HG03354 (cell line): Measurements from ENCODE around the gene SLC25A39.
"Not testable (repeated sequence)": the region's sequence is repeated elsewhere in the genome, so short reads cannot be mapped to it uniquely, and the experiment has no call there.

Experiments
- ATAC-seq: cut with Tn5 transposase; IDR thresholded peaks from one replicate; pipeline ENCODE4 v1.9.1; 2021; ENCODE audit warnings: mild to moderate bottlenecking; ENCODE audit not compliant: unreplicated experiment, poor library complexity, severe bottlenecking

Gene SLC25A39

DNA sequence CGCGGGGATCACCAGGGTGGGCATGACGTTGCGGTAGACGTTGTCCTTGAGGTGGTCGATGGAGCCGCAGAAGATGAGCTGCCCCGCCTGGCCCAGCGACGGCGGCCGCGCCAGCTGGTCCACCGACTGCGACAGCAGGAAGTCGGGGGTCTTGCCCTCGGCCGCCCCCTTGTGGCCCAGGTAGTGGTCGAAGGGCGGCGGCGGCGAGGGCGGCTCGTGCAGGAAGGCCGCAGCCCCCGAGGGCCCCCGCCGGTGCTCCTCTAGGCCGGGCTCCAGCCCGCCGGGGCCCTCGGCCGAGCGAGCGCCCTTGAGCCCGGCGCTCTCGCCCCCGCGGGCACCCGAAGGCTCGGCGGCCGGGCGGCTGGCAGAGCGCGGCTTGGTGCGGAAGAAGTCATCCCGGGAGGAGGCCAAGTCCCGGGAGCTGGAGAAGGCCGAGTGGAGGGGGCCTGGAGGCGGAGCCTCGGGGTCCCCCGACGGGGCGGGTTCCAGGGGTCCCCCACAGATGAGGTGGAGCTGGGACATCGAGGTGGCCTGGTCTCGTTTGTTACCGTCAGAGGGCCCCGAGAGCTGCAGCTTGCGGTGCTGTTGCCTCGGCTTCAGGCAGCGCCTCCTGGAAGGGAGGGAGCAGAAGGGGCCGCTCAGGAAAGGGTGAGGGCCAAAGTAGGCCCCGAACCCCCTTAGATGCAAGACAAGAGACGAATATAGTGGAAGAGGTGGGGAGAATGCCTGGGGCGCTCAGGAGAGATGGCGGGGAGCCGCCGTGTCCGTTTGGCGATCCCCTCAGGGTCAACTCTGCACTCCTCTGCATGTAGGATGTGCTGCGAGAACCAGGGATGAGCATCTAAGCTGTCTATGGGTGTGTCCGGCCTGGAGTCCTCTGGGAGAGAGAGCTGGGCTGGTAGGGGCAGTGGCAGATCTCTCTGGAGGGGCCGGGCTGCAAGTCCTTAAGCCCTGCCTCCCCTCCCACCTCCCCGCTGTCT is 30.2 kb upstream of the SLC25A39 start:
- no peak for ATAC-seq

DNA sequence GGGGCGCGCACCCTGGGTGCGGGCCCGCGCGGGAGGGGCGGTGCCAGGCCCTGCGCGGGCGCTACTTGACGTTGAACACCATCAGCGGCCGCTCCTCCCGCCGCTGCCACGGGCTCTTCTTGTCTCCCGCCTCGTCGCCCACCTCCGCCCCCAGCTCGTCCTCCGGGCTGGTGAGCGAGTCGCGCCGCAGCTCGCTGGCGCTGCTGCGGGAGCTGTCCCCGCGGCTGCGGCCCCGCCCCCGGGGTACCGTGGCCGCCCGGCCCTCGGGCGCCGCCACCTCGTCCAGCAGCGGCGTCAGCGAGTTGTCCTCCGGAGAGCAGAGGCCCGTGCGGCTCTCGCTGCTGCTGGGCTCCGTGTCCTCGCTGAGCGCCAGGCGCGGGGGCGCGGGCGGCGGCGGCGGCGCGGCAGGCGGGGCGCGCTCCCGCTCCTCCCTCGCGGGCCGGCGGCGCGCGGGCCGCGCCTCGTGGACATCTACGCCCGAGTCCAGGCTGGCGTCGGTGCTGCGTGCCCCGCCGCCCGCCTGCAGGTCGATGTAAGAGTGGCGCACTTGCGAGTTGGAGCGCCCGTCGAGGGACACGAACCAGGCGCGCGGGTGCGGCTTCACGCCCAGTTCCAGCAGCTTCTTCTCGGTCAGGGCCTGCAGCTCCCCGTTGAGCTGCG is 29.2 kb upstream of the SLC25A39 start:
- ATAC-seq: no peak

DNA sequence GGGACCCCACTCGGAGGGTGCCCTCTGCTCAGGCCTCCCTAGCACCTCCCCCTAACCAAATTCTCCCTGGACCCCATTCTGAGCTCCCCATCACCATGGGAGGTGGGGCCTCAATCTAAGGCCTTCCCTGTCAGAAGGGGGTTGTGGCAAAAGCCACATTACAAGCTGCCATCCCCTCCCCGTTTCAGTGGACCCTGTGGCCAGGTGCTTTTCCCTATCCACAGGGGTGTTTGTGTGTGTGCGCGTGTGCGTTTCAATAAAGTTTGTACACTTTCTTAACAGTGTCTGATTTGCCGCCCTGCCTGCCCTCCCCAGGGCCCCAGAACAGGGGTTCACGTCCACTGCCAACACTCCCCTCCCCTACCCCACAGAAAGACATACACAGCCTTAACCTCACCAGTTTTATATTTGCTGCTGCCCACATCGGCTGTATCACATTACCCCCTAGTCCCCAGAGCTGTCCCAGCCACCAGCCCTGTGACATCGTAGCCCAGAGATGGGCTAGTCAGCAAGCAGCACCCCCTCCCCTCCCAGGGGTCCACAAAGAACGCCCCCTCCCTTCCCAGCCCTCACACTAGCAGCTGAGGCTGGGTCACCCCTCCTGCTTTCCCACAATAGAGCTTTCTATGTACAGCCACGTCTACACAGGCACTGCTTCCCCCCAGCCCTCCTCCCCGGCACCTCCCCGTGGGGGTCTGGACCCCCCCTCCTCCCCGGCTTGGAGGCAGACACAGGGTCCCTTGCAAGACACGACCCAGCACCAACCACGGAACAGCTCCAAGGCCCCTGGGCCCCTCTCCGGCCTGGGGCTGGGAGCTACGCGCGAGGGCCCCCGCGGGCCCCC is 28.4 kb upstream of the SLC25A39 start:
- ATAC-seq: no peak

DNA sequence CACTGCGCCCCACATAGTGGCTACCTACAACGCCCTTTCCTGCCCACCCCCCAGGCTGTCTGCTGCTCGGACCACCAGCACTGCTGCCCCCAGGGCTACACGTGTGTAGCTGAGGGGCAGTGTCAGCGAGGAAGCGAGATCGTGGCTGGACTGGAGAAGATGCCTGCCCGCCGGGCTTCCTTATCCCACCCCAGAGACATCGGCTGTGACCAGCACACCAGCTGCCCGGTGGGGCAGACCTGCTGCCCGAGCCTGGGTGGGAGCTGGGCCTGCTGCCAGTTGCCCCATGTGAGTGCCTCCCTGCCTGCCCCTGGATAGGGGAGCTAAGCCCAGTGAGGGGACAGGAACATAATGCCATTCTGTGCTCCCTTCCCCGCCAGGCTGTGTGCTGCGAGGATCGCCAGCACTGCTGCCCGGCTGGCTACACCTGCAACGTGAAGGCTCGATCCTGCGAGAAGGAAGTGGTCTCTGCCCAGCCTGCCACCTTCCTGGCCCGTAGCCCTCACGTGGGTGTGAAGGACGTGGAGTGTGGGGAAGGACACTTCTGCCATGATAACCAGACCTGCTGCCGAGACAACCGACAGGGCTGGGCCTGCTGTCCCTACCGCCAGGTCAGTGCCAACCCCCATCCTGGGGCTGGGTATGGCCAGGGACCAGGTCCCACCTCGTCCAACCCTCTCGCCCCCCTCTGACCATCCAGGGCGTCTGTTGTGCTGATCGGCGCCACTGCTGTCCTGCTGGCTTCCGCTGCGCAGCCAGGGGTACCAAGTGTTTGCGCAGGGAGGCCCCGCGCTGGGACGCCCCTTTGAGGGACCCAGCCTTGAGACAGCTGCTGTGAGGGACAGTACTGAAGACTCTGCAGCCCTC is 27.6 kb upstream of the SLC25A39 start:
- ATAC-seq: no peak

DNA sequence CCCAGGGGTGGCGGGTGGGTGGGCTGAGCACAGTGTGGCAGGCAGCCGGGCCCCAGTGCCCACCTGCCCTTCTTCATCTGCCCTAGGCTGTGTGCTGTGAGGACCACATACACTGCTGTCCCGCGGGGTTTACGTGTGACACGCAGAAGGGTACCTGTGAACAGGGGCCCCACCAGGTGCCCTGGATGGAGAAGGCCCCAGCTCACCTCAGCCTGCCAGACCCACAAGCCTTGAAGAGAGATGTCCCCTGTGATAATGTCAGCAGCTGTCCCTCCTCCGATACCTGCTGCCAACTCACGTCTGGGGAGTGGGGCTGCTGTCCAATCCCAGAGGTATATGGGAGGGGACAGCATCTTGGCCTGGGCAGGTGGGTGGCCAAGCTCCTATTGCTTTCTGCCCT is 26.8 kb upstream of the SLC25A39 start:
- no peak for ATAC-seq

DNA sequence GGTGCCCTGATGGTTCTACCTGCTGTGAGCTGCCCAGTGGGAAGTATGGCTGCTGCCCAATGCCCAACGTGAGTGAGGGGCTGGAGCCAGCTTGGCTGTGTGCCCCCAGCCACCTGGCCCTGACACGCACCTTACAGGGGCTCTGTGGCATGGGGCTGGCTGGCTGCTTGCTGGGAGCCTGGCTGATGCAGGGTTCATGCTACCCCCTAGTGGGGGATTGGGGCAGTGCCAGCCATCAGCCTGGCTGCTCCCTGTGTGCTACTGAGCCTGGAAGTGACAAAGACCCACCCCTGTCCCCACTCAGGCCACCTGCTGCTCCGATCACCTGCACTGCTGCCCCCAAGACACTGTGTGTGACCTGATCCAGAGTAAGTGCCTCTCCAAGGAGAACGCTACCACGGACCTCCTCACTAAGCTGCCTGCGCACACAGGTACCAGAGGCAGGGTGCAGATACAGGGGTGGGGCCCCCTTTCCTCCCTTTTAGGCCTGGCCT is 26.2 kb upstream of the SLC25A39 start:
- ATAC-seq: no peak

DNA sequence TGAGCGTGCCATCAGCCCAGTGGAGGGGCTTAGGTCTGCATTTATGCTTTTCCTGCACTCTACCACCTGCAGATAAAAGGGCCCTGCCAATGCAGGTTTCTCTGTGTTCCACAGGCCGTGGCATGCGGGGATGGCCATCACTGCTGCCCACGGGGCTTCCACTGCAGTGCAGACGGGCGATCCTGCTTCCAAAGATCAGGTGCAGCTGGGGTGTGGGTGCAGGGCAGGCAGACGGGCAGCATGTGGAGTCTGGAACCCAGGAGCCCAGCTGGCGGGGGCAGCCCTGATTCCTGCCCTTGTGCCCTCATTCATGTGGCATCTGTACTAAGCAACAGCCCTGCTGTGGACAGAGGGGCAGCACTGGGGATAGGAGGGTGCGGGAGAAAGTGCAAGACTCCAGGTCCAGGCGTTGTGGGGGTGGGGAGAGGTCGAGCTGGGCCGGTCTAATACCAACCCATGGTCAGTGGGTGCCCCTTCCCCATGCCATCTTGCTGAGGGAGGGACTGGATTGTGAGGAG is 25.0 kb upstream of the SLC25A39 start:
- ATAC-seq: no peak

DNA sequence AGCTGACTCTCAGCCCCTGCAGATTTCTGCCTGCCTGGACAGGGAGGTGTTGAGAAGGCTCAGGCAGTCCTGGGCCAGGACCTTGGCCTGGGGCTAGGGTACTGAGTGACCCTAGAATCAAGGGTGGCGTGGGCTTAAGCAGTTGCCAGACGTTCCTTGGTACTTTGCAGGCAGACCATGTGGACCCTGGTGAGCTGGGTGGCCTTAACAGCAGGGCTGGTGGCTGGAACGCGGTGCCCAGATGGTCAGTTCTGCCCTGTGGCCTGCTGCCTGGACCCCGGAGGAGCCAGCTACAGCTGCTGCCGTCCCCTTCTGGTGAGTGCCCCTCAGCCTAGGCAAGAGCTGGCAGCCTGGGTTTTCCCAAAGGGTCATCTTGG is 24.4 kb upstream of the SLC25A39 start:
- ATAC-seq: no peak

DNA sequence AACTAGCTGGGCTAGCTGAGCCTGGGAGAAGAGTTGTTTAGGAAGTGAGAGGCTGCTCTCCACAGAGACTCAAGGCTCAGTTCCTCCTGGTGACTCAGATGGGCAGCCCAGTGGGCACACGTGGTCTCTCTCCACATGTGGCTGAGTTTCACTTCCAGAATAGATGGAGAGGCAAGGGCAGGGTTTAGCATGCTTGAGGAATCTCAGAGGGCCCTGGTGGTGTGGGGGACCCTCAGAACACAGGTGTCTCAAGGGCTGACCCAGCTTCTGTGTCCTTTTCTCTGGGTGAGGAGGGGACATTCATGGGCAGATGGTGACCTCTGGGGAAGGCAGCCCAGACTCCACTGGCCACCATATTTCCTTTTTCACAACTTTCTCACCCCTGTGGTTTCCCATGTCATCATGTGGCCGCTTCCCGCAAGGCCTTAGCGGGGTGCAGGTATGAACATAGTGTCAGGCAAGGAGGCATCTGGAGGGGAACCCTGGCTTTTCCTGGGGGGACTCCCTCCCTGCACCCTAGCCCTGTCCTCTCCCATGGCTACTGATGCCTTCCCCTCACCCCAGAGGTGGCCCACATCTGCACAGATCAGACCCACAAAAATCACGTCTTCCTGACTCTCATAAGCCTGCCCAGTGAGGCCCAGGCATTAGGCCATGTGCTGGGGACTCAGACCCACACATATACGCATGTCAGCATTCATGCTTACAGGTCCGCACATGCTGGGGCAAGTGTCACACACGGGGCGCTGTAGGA is 23.8 kb upstream of the SLC25A39 start:
- peak; percentile 53 for ATAC-seq

DNA sequence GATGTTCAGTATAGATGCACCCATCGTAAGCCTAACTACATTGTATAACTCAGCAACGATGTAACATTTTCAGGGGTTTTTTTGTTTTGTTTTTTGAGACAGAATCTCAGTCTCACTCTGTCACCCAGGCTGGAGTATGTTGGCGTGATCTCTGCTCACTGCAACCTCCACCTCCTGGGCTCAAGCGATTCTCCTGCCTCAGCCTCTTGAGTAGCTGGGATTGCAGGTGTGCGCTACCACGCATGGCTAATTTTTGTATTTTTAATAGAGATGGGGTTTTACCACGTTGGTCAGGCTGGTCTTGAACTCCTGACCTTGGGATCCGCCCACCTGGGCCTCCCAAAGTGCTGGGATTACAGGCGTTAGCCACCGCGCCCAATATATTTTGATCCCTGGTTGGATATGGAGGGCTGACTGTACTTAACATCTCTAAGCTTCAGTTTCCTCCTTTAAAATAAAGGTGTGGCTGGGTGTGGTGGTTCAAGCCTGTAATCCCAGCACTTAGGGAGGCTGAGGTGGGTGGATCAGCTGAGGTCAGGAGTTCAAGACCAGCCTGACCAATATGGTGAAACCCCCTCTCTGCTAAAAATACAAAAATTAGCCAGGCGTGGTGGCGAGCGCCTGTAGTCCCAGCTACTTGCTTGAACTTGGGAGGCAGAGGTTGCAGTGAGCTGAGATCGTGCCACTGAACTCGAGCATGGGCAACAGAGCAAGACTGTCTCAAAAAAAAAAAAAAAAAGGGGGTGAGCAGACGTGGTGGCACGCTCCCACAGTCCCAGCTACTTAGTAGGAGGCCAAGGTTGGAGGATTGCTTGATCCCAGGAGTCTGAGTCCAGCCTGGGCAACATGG is 22.8 kb upstream of the SLC25A39 start:
- ATAC-seq: not testable (repeated sequence)

DNA sequence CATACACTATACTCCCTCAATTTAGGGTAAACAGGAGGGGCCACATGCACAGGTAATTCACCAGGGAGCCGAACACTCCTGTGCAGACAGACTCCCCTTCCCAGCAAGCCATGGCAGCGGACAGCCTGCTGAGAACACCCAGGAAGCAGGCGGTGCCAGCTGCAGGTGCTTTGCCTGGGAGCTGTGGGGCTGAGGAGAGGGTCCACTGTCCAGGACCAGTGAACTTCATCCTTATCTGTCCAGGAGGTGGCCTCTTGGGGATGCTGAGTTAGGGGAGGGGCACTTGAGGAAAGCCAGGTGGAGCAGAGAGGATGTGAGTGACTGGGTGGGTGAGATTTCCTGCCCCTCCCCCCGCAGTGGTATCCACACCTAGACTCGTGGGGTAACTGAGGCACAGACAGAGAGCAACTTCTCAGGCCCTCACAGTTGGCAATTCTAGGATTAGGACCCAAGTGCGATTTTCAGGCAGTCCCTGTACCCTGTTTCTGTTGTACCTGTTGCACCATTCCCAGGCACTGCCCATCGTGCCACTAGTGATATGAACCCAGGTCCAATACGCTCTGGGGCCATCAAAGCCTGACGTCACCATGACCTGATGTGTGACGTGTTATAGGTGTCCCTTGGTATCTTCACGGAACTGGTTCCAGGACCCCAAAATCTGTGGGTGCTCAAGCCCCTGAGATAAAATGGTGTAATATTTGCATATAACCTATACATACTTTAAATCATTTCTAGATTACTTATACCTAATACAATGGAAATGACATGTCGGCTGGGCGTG is 21.6 kb upstream of the SLC25A39 start:
- no peak for ATAC-seq

DNA sequence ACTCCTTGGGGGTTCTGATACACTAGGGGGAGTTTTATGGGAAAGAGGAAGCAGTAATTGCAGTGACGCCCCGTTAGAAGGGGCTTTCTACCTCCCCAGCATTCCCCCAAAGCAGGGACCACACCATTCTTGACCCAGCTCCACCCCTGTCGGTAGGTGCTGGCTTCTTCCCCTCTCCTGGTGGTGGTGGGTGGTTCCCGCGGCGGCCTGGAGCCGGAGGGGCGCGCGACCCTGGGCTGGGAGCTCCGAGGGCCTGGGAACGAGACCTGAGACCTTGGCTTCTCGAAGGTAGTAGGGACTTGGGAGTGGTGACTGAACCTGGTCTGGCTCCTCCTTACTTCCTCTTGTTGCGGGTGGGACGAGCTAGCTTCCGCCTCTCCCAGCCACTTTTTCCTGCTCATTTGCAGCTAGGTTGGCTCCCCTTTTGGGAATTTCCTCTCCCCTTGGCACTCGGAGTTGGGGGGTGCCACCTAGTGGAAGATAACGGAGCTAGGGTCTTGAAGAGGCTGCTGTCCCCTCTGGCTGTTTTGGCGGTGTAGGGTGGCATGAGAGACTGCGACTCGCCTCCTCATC is 20.9 kb upstream of the SLC25A39 start:
- peak; percentile 8 for ATAC-seq

DNA sequence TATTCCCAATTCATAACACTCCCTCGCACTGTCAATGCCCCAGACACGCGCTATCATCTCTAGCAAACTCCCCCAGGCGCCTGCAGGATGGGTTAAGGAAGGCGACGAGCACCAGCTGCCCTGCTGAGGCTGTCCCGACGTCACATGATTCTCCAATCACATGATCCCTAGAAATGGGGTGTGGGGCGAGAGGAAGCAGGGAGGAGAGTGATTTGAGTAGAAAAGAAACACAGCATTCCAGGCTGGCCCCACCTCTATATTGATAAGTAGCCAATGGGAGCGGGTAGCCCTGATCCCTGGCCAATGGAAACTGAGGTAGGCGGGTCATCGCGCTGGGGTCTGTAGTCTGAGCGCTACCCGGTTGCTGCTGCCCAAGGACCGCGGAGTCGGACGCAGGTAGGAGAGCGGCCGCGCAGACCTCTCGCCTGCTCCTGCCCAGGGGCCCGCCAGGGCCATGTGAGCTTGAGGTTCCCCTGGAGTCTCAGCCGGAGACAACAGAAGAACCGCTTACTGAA is 20.4 kb upstream of the SLC25A39 start, which contains the start of gene GRN:
TSS of gene GRN (plus strand) at position 364 of the 515 bp plus-strand sequence. CDS start 3,863 bp downstream, outside the sequence.
- ATAC-seq: peak; percentile 64

DNA sequence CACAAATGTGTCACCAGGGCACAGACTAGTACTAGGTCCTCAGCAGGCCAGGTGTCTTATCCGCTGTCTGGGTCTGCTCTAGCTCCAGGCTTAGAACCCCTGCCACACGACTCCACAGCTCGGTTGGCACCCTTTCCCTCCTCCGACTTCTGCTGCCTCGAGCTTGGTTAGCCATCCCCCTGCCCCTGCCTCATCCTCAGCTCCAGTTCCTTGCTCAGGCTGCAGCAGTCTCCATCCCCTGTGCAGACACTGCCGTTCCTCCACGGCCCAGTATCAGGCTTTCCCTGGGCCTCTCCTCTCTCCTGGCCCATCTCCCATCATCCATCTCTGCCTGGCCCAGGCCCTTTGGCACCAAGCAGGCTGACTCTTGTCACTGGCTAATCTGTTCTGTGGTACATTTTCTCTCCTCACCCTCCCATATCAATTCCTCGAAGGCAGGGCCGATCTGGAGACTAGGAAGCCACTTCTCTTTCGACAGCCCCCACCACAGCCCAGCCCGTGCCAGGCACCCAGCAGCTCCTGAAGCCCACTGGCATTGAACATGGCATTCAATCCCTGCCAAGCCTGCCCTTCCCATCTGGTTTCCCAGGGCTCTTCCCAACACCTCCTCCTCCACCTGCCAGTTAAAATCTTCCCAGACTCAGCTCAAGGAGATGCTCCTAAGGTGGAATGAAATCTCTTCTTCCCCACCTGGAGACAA is 19.0 kb upstream of the SLC25A39 start:
- no peak for ATAC-seq

DNA sequence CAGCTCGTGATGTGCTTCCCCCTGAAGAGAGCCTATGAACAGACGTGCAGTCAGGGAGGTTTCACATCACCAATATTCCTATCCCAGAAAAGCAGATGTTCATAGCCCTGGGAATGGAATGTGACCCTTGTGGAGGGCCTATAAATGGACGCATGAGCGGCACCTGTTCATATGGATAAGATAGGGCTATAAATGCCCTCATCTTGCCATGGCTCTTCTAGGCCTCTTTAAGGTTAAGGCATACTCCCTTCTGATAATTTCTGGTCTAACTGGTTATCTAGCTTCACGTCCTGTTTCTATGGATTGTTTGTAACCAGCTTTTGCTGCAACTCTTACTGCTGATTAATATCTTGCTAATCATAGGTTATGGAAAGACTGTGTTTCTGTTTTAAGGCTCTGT is 15.9 kb upstream of the SLC25A39 start:
- ATAC-seq: not testable (repeated sequence)
